ENCODE results near the gene KIF13A.
"Not testable (repeated sequence)": the region's sequence is repeated elsewhere in the genome, so short reads cannot be mapped to it uniquely, and the experiment has no call there.

KIF13A gene

GRCh38 chr6:17871189-17871519, 116.3 kb downstream of the KIF13A start:
- DNase-seq (ENCODE audit: low read depth) = no peak

GRCh38 chr6:17870300-17871188, 116.9 kb downstream of the KIF13A start:
- no peak for DNase-seq (ENCODE audit: low read depth)

GRCh38 chr6:17869753-17870050, 117.7 kb downstream of the KIF13A start:
- no peak for DNase-seq (ENCODE audit: low read depth)

GRCh38 chr6:17869010-17869752, 118.3 kb downstream of the KIF13A start:
- no peak for DNase-seq (ENCODE audit: low read depth)

- DNase-seq (ENCODE audit: low read depth) = peak; percentile 77
These were observed 119.6 kb downstream of the KIF13A start for GRCh38 chr6:17867880-17868279.

- no peak for DNase-seq (ENCODE audit: low read depth)
These were observed 120.5 kb downstream of the KIF13A start for GRCh38 chr6:17866876-17867444.

- DNase-seq (ENCODE audit: low read depth) = peak; percentile 95
These were observed 121.4 kb downstream of the KIF13A start for GRCh38 chr6:17865798-17866725.

- DNase-seq (ENCODE audit: low read depth) = no peak
These were observed 122.2 kb downstream of the KIF13A start for GRCh38 chr6:17865243-17865642.

GRCh38 chr6:17863901-17864754, 123.3 kb downstream of the KIF13A start:
- DNase-seq (ENCODE audit: low read depth) = peak; percentile 84

- DNase-seq (ENCODE audit: low read depth) = no peak
These were observed 126.1 kb downstream of the KIF13A start for GRCh38 chr6:17861361-17861760.

- DNase-seq (ENCODE audit: low read depth) = no peak
These were observed 127.6 kb downstream of the KIF13A start for GRCh38 chr6:17859846-17860245.

GRCh38 chr6:17858584-17858983, 128.9 kb downstream of the KIF13A start:
- DNase-seq (ENCODE audit: low read depth) = no peak

GRCh38 chr6:17857188-17857587, 130.2 kb downstream of the KIF13A start:
- DNase-seq (ENCODE audit: low read depth) = not testable (repeated sequence)

GRCh38 chr6:17856306-17856705, 131.1 kb downstream of the KIF13A start:
- no peak for DNase-seq (ENCODE audit: low read depth)

- no peak for DNase-seq (ENCODE audit: low read depth)
These were observed 132.1 kb downstream of the KIF13A start for GRCh38 chr6:17855381-17855780.

GRCh38 chr6:17853533-17853932, 133.9 kb downstream of the KIF13A start:
- no peak for DNase-seq (ENCODE audit: low read depth)

GRCh38 chr6:17851720-17852161, 135.7 kb downstream of the KIF13A start:
- no peak for DNase-seq (ENCODE audit: low read depth)

GRCh38 chr6:17851001-17851719, 136.3 kb downstream of the KIF13A start:
- DNase-seq (ENCODE audit: low read depth) = no peak

- DNase-seq (ENCODE audit: low read depth) = no peak
These were observed 137.2 kb downstream of the KIF13A start for GRCh38 chr6:17850281-17850680.

GRCh38 chr6:17847203-17847760, 140.2 kb downstream of the KIF13A start:
- no peak for DNase-seq (ENCODE audit: low read depth)
